HepG2 (cell line): ENCODE data around the gene CHAF1A. TPM values are rescaled to one million over a fixed set of nuclear protein-coding genes. Genes with fewer than 3 reads are reported as not detected.

Source experiments
- BCL6 ChIP-seq: IDR thresholded peaks from 2 replicates; pipeline ENCODE4 v1.6.1; 2016; ENCODE audit warnings: missing genetic modification reagents, missing compliant biosample characterization
- DPF2 ChIP-seq: sonication (generic); formaldehyde crosslinking; IDR thresholded peaks from 2 replicates; pipeline ENCODE4 v1.4.0; 2020; ENCODE audit warnings: mild to moderate bottlenecking, low read depth, missing genetic modification reagents, borderline replicate concordance
- EP300 ChIP-seq, 3 experiments: sonication (generic) in 1 of 3; formaldehyde crosslinking in 1 of 3; IDR thresholded peaks; 2 replicates each; pipeline versions ENCODE4 v1.5.1 to v1.6.1; 2011 to 2020; ENCODE audit warnings: low read depth in 2 of 3, low read length in 2 of 3, borderline replicate concordance in 1 of 3, improper control_type of control experiment in 1 of 3, mild to moderate bottlenecking in 1 of 3, missing genetic modification reagents in 1 of 3, moderate library complexity in 1 of 3
- GMEB2 ChIP-seq: IDR thresholded peaks from 2 replicates; pipeline ENCODE4 v1.6.1; 2016; ENCODE audit warnings: missing biosample characterization, missing genetic modification reagents, low read depth
- HNF4G ChIP-seq, 2 experiments: sonication (generic) in 1 of 2; formaldehyde crosslinking in 1 of 2; IDR thresholded peaks; 2 replicates each; pipeline versions ENCODE4 v1.4.0 to v1.6.1; 2011 to 2020; ENCODE audit warnings: borderline replicate concordance in 2 of 2, low read depth in 2 of 2, mild to moderate bottlenecking in 2 of 2, low read length in 1 of 2, missing genetic modification reagents in 1 of 2, moderate library complexity in 1 of 2
- IRF2 ChIP-seq: IDR thresholded peaks from 2 replicates; pipeline ENCODE4 v1.6.1; 2018; ENCODE audit warnings: missing genetic modification reagents, missing compliant biosample characterization
- MEF2D ChIP-seq: sonication (generic); formaldehyde crosslinking; IDR thresholded peaks from 2 replicates; pipeline ENCODE4 v1.5.1; 2020; ENCODE audit warnings: mild to moderate bottlenecking, missing genetic modification reagents
- MTERF4 ChIP-seq: sonication (generic); formaldehyde crosslinking; IDR thresholded peaks from 2 replicates; pipeline ENCODE4 v1.8.0; 2023; ENCODE audit warnings: mild to moderate bottlenecking, missing genetic modification reagents
- NFYB ChIP-seq: sonication (generic); formaldehyde crosslinking; IDR thresholded peaks from 2 replicates; pipeline ENCODE4 v1.4.0; 2020; ENCODE audit warnings: missing genetic modification reagents
- PHF20 ChIP-seq: sonication (generic); formaldehyde crosslinking; IDR thresholded peaks from 2 replicates; pipeline ENCODE4 v1.5.0; 2020; ENCODE audit warnings: mild to moderate bottlenecking, missing genetic modification reagents
- RAD21 ChIP-seq: fragments of 450-650 bp; formaldehyde crosslinking; IDR thresholded peaks from 2 replicates; pipeline ENCODE4 v1.5.0; 2020; ENCODE audit warnings: mild to moderate bottlenecking
- RBM22 ChIP-seq: fragments of 200-400 bp; formaldehyde crosslinking; optimal IDR thresholded peaks from 2 replicates; pipeline ENCODE3; 2017; ENCODE audit warnings: mild to moderate bottlenecking, low read length, moderate library complexity
- SALL1 ChIP-seq: sonication (generic); formaldehyde crosslinking; IDR thresholded peaks from 2 replicates; pipeline ENCODE4 v1.8.0; 2022; ENCODE audit warnings: mild to moderate bottlenecking, missing genetic modification reagents
- SOX5 ChIP-seq: IDR thresholded peaks from 2 replicates; pipeline ENCODE4 v1.6.1; 2016; ENCODE audit warnings: borderline replicate concordance
- ZBTB26 ChIP-seq: IDR thresholded peaks from 2 replicates; pipeline ENCODE4 v1.6.1; 2016; ENCODE audit warnings: missing compliant biosample characterization, missing genetic modification reagents, borderline replicate concordance
- ZC3H13 ChIP-seq: sonication (generic); formaldehyde crosslinking; IDR thresholded peaks from 2 replicates; pipeline ENCODE4 v1.8.1; 2023; ENCODE audit warnings: mild to moderate bottlenecking, missing genetic modification reagents, moderate library complexity
- ZKSCAN8 ChIP-seq: IDR thresholded peaks from 2 replicates; pipeline ENCODE4 v1.6.1; 2016; ENCODE audit warnings: borderline replicate concordance, missing genetic modification reagents, missing compliant biosample characterization
- ZMYM2 ChIP-seq: sonication (generic); formaldehyde crosslinking; IDR thresholded peaks from 2 replicates; pipeline ENCODE4 v1.8.0; 2022; ENCODE audit warnings: mild to moderate bottlenecking, missing genetic modification reagents
- ZNF564 ChIP-seq: sonication (generic); formaldehyde crosslinking; IDR thresholded peaks from 2 replicates; pipeline ENCODE4 v1.8.1; 2023; ENCODE audit warnings: mild to moderate bottlenecking, missing genetic modification reagents
- polyA plus RNA-seq, 8 experiments: library from polyadenylated mRNA; depleted of rRNA in 3 of 8; stranded (reverse) in 7 of 8; unstranded in 1 of 8; fragments of >200 nt; fragmentation: Illumina TruSeq in 4 of 8; extraction: Trizol in 4 of 8; gene quantifications; 2 replicates each; pipeline versions ENCODE4 v1.2.1 to v1.2.3, GENCODE V29; 2011 to 2016; ENCODE audit warnings: low read depth in 4 of 8, missing spikeins in 1 of 8, mixed read lengths in 1 of 8; ENCODE audit not compliant: insufficient read depth in 1 of 8
- total RNA-seq, 5 experiments: library from RNA; depleted of rRNA; stranded (reverse); fragments of >200 nt; fragmentation: Illumina TruSeq; extraction: Trizol; gene quantifications; 2 replicates each; pipeline ENCODE4 v1.2.3, GENCODE V29; 2016; ENCODE audit warnings: low read depth in 1 of 5
- TF ChIP-seq, protein P1 (sequence below): sonication (generic); formaldehyde crosslinking; conservative IDR thresholded peaks from 2 replicates; pipeline ENCODE4 v1.4.0; 2020; ENCODE audit warnings: missing genetic modification reagents
- TF ChIP-seq, protein P2 (sequence below): IDR thresholded peaks from 2 replicates; pipeline ENCODE4 v1.6.1; 2018; ENCODE audit warnings: missing genetic modification reagents, mild to moderate bottlenecking, missing compliant biosample characterization

CHAF1A gene
- total and polyA plus RNA-seq, 2 of the 13 experiments (the other 11 are each of a cell fraction or from before 2014, with no cell fraction given), result 11.0 to 34.8 TPM

- TF ChIP-seq HNF4G (IDR thresholded peaks at IDR 0.05; ENCODE audit: borderline replicate concordance, low read depth, low read length) (peak; percentile 65; the same call in 1 of the 2 replicates), HNF4G (CRISPR knock-in tag; IDR thresholded peaks at IDR 0.05; ENCODE audit: borderline replicate concordance, low read depth) (peak; percentile 37; the same call in 1 of the 2 replicates), RBM22 (peak; percentile 32), SALL1 (peak; percentile 45), PHF20 (peak; percentile 20; the same call in 1 of the 2 replicates), ZKSCAN8 (0 out of 2 replicates have a peak, but pooled peaks have one; percentile 18), SOX5 (CRISPR knock-in tag) (peak; percentile 44; the same call in 1 of the 2 replicates), GMEB2 (no peak), IRF2 (CRISPR knock-in tag) (peak; percentile 45; the same call in 1 of the 2 replicates), MEF2D (CRISPR knock-in tag) (0 out of 2 replicates have a peak, but pooled peaks have one; percentile 18), RAD21 (CRISPR knock-in tag) (0 out of 2 replicates have a peak, but pooled peaks have one; percentile 49), ZC3H13 (CRISPR knock-in tag) (peak; percentile 18; the same call in 1 of the 2 replicates), BCL6 (CRISPR knock-in tag) (peak; percentile 64), EP300 (IDR thresholded peaks at IDR 0.05; ENCODE audit: low read depth in 2 of 2, low read length in 2 of 2) (0 out of 4 replicates have a peak, but pooled peaks of 1 of the 2 experiments have one; percentile 12), EP300 (CRISPR knock-in tag; IDR thresholded peaks at IDR 0.05; ENCODE audit: borderline replicate concordance) (no peak), NFYB (CRISPR knock-in tag) (no peak), MTERF4 (CRISPR knock-in tag) (0 out of 2 replicates have a peak, but pooled peaks have one; percentile 33), ZNF564 (CRISPR knock-in tag) (0 out of 2 replicates have a peak, but pooled peaks have one; percentile 49), DPF2 (CRISPR knock-in tag) (0 out of 2 replicates have a peak, but pooled peaks have one; percentile 43), ZMYM2 (CRISPR knock-in tag) (peak; percentile 61; the same call in 1 of the 2 replicates), ZBTB26 (CRISPR knock-in tag) (0 out of 2 replicates have a peak, but pooled peaks have one; percentile 17)
- TF ChIP-seq, protein P1, sequence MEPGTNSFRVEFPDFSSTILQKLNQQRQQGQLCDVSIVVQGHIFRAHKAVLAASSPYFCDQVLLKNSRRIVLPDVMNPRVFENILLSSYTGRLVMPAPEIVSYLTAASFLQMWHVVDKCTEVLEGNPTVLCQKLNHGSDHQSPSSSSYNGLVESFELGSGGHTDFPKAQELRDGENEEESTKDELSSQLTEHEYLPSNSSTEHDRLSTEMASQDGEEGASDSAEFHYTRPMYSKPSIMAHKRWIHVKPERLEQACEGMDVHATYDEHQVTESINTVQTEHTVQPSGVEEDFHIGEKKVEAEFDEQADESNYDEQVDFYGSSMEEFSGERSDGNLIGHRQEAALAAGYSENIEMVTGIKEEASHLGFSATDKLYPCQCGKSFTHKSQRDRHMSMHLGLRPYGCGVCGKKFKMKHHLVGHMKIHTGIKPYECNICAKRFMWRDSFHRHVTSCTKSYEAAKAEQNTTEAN (CRISPR knock-in tag), result 0 out of 2 replicates have a peak, but pooled peaks have one; percentile 50
- TF ChIP-seq, protein P2, sequence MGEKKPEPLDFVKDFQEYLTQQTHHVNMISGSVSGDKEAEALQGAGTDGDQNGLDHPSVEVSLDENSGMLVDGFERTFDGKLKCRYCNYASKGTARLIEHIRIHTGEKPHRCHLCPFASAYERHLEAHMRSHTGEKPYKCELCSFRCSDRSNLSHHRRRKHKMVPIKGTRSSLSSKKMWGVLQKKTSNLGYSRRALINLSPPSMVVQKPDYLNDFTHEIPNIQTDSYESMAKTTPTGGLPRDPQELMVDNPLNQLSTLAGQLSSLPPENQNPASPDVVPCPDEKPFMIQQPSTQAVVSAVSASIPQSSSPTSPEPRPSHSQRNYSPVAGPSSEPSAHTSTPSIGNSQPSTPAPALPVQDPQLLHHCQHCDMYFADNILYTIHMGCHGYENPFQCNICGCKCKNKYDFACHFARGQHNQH (CRISPR knock-in tag), result peak; percentile 51; the same call in 1 of the 2 replicates
Measured at GRCh38 chr19:4391701-4392483, 10.5 kb upstream of the CHAF1A start (continued).
